Sigmoid colon (tissue), 7 donors: ENCODE data around the gene TM9SF3. TPM values are rescaled to one million over a fixed set of nuclear protein-coding genes. Genes with fewer than 3 reads are reported as not detected.
A peak's percentile ranks its signal among the peaks of the same experiment; 100 is the strongest.

Source experiments
- DNase-seq: peaks from one replicate; pipeline ENCODE4 v3.0.0-alpha.2; 2019
- H3K27ac ChIP-seq, 4 donors: fragments of 200-600 bp; sonication (generic); one replicate each; pipeline ENCODE4 v1.5.1; 2016 to 2019; ENCODE audit warnings: mild to moderate bottlenecking in 1 of 4
- H3K27me3 ChIP-seq, 3 donors: fragments of 200-600 bp; sonication (generic); one replicate each; pipeline ENCODE4 v1.5.1; 2019; ENCODE audit warnings: mild to moderate bottlenecking in 1 of 3
- H3K36me3 ChIP-seq, 4 donors: fragments of 200-600 bp; sonication (generic); one replicate each; pipeline ENCODE4 v1.5.1; 2016 to 2019
- H3K4me1 ChIP-seq, 4 donors: fragments of 200-600 bp; sonication (generic); one replicate each; pipeline ENCODE4 v1.5.1; 2017 to 2019
- H3K4me3 ChIP-seq, 4 donors: fragments of 200-600 bp; sonication (generic); one replicate each; pipeline ENCODE4 v1.5.1; 2017 to 2019; ENCODE audit warnings: mild to moderate bottlenecking in 2 of 4, moderate library complexity in 1 of 4
- H3K9me3 ChIP-seq, 4 donors: fragments of 200-600 bp in 3 of 4; sonication (generic) in 3 of 4; one replicate each; pipeline versions ENCODE4 v1.5.1 to v1.6.1; 2013 to 2019
- CTCF ChIP-seq, 4 experiments: fragments of 450-650 bp in 3 of 4; fragments of 200-600 bp in 1 of 4; IDR thresholded peaks; one replicate each; pipeline ENCODE4 v1.5.1; 2016 to 2019; ENCODE audit warnings: antibody characterized with exemption in 4 of 4, mild to moderate bottlenecking in 3 of 4, moderate library complexity in 2 of 4
- EP300 ChIP-seq, 4 donors: sonication (generic); formaldehyde crosslinking; IDR thresholded peaks; one replicate each; pipeline ENCODE4 v1.6.1; 2017; ENCODE audit warnings: antibody characterized with exemption in 4 of 4
- POLR2A ChIP-seq, 2 donors: fragments of 450-650 bp; IDR thresholded peaks; one replicate each; pipeline ENCODE4 v1.6.1; 2016; ENCODE audit warnings: antibody characterized with exemption in 2 of 2, mild to moderate bottlenecking in 2 of 2, moderate library complexity in 2 of 2
- POLR2AphosphoS5 ChIP-seq, 4 donors: sonication (generic); formaldehyde crosslinking; IDR thresholded peaks; one replicate each; pipeline ENCODE4 v1.6.1; 2017; ENCODE audit warnings: antibody characterized with exemption in 4 of 4
- WGBS, 2 donors: extraction: QIAGEN DNeasy Blood & Tissue Kit; methylation state at CpG; one replicate each; pipeline ENCODE4 v1.1.7; 2013; 5-methylcytosine and 5-hydroxymethylcytosine counted together
- intact Hi-C: fragments of 100-400 bp; cut with DNase I; formaldehyde crosslinking; loops from one replicate; pipeline ENCODE4 v1.15.1; 2023
- polyA plus RNA-seq, 3 donors: library from polyadenylated mRNA; stranded (reverse); fragments of 200-250 nt; gene quantifications; one replicate each; pipeline ENCODE4 v1.2.3, GENCODE V29; 2013
- total RNA-seq, 4 donors: library from RNA; depleted of rRNA; stranded (reverse); fragments of >200 nt; gene quantifications; one replicate each; pipeline ENCODE4 v1.1.0, GENCODE V29; 2016
- donor health status: healthy with polysubstance abuse.
- donor health status: Bipolar disorder and iron deficiency.
- donor health status: healthy.

Gene TM9SF3
- total and polyA plus RNA-seq, 7 donors, result 18.5 to 115 (median 104) TPM

- WGBS, 2 donors, result 12 to 51% methylated on average over 2 of the region's 2 CpGs
- Histone ChIP-seq H3K4me3 (no peak overlapping the region), H3K27ac (peak overlapping the region in 3 of 4 donors; percentile 66 to 73 (median 67)), H3K4me1 (peaks cover 0 to 28% (median 21%) of the 10 kb centered on the region in 4 donors), H3K36me3 (no peaks in the 10 kb centered on the region), H3K9me3 (no peaks in the 10 kb centered on the region), H3K27me3 (no peaks in the 10 kb centered on the region)
- intact Hi-C loops, result loop anchor here (2.0 kb wide), 1 partner anchor 32 kb away; the partner anchor contains the start of gene TM9SF3
- TF ChIP-seq CTCF (IDR thresholded peaks at IDR 0.05) (no peak), POLR2AphosphoS5 (IDR thresholded peaks at IDR 0.05) (peak in 1 of 4 donors; percentile 13), POLR2A (IDR thresholded peaks at IDR 0.05) (no peak), EP300 (IDR thresholded peaks at IDR 0.05) (no peak)
- peak; percentile 75 for DNase-seq
Measured at GRCh38 chr10:96618653-96619052, 31.8 kb upstream of the TM9SF3 start.

- 81 to 85% methylated on average over 4 of the region's 4 CpGs for WGBS, 2 donors
- Histone ChIP-seq H3K36me3 (no peaks in the 10 kb centered on the region), H3K4me1 (peaks cover 0 to 28% (median 21%) of the 10 kb centered on the region in 4 donors), H3K27me3 (no peaks in the 10 kb centered on the region), H3K27ac (no peak overlapping the region), H3K4me3 (no peak overlapping the region), H3K9me3 (no peaks in the 10 kb centered on the region)
- DNase-seq, result no peak
- intact Hi-C loops, result no loop called here
- TF ChIP-seq EP300 (IDR thresholded peaks at IDR 0.05), result no peak
- no peak for TF ChIP-seq CTCF (IDR thresholded peaks at IDR 0.05)
- no peak for TF ChIP-seq POLR2A (IDR thresholded peaks at IDR 0.05)
- TF ChIP-seq POLR2AphosphoS5 (IDR thresholded peaks at IDR 0.05), result no peak
Measured at GRCh38 chr10:96616961-96617360, 30.1 kb upstream of the TM9SF3 start.

- Histone ChIP-seq H3K36me3 (no peaks in the 10 kb centered on the region), H3K9me3 (no peaks in the 10 kb centered on the region), H3K4me1 (peaks cover 0 to 18% (median 11%) of the 10 kb centered on the region in 4 donors), H3K4me3 (no peak overlapping the region), H3K27ac (no peak overlapping the region), H3K27me3 (no peaks in the 10 kb centered on the region)
- 85 to 88% methylated on average over 2 of the region's 2 CpGs for WGBS, 2 donors
- no peak for DNase-seq
- intact Hi-C loops, result no loop called here
- TF ChIP-seq CTCF (IDR thresholded peaks at IDR 0.05), result no peak
- TF ChIP-seq POLR2AphosphoS5 (IDR thresholded peaks at IDR 0.05), result no peak
- TF ChIP-seq EP300 (IDR thresholded peaks at IDR 0.05), result no peak
- no peak for TF ChIP-seq POLR2A (IDR thresholded peaks at IDR 0.05)
Measured at GRCh38 chr10:96614515-96614914, 27.7 kb upstream of the TM9SF3 start.

GRCh38 chr10:96613576-96613975 lies 26.8 kb upstream of the TM9SF3 start:
- Histone ChIP-seq H3K4me1 (peaks cover 0 to 8% (median 2%) of the 10 kb centered on the region in 4 donors), H3K4me3 (no peak overlapping the region), H3K27ac (no peak overlapping the region), H3K9me3 (no peaks in the 10 kb centered on the region), H3K27me3 (no peaks in the 10 kb centered on the region), H3K36me3 (no peaks in the 10 kb centered on the region)
- intact Hi-C loops, result no loop called here
- DNase-seq, result no peak
- WGBS, 2 donors, result 90 to 91% methylated on average over 3 of the region's 3 CpGs
- no peak for TF ChIP-seq CTCF (IDR thresholded peaks at IDR 0.05)
- no peak for TF ChIP-seq POLR2A (IDR thresholded peaks at IDR 0.05)
- TF ChIP-seq POLR2AphosphoS5 (IDR thresholded peaks at IDR 0.05), result no peak
- TF ChIP-seq EP300 (IDR thresholded peaks at IDR 0.05), result no peak
